Putamen (tissue), 1 donor: ENCODE measurements around the gene DIPK1B.

Experiments
- DNase-seq: peaks from one replicate; pipeline ENCODE4 v3.0.0-alpha.2; 2016; ENCODE audit warnings: low spot score

DIPK1B gene

GRCh38 chr9:136673088-136673974 is 39.0 kb upstream of the DIPK1B start:
- no peak for DNase-seq

GRCh38 chr9:136673975-136674785 is 38.2 kb upstream of the DIPK1B start:
- DNase-seq, result no peak

GRCh38 chr9:136674786-136675349 is 37.5 kb upstream of the DIPK1B start:
- no peak for DNase-seq

DNA sequence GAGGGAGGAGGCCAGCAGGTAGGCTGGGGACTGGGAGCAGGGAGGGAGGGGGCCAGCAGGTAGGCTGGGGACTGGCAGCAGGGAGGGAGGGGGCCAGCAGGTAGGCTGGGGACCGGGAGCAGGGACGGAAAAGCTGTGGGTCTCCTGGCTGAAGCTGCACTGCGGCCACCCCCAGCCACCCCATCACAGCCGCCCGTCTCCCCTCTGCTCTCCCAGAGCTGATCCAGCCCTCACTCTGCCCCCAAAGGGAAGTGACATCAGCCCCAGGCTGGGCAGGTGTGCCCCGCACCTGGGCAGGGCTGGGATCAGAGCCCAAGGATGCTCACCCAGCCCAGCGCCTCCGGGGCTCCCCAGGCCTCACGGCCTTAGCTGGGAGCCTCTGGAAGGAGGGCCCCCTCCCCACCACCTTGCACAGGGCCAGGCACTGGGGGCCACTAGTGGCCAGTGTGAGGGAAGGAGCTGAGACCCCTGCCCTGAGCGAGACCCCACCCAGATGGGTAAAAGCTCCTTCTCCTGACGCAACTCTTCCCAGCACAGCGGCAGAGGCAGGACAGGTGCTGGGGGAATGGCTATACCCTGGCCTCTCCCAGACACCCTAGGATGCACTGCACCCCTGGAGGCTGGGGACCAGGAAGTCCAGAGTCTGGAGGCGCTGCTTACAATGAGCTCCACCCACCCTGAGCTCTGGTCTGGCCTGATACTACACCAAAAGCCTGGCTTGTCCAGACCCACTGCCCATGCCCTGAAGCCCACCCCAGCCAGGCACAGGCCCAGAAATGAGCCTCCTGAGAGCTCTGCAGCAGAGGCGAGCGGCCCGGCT is 36.7 kb upstream of the DIPK1B start:
- no peak for DNase-seq

DNA sequence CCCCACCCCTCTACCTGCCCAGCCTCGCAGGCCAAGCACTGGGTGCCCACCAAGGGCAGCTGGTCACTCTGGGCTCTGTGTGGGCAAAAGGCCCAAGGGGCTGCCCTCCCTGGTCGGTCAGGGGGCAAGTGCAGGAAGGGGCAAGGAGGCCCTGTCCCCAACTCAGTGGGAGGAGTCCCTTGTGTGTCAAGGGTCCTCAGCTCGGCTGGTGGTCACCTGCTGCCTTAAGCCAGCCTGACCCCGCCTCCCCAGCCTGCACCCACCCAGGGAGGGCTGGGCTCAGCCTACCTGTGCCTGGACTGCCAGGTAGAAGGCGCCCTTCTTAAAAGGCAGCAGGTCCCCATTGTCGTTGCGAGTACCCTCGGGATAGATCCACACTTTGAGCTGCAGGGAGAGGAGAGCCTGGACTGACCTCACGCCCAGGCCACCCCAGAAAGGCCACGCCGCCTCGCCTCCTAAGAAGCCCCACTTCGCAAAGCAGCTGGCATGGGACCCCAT is 36.0 kb upstream of the DIPK1B start:
- no peak for DNase-seq

DNA sequence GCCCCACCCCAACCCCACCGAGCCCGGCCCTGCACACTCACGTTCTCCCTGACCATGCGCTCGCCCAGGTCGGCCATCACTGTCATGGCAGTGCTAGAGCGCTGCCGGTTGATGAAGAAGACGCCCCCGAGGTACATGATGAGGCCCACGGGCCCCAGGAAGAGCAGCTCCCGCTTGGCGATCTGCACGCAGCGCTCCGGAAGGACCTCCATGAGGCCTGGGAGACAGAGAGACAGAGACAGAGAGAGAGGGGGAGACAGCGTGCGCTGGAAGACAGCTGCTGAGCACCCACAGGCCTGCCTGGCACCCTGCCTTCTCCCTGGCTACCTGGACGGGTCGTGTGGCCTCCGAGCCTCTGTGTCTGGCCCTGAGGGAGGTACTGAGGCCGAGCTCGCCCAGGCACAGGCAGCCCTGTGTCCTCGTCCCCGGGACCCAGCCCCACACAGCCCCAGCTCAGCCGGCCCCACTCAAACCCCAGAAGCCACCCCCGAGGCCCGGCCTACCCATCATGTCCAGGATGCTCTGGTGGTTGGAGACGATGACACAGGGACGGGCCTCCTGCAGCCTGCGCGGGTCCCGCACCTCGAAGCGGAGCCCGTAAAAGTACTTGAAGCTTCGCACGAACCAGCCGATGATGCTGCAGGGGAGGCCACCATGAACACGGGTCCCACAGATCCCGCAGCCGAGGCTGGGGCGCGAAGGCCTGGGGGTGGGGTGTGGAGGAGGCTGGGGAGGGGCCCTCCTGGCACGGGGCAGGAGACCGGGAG is 35.3 kb upstream of the DIPK1B start:
- DNase-seq, result no peak

DNA sequence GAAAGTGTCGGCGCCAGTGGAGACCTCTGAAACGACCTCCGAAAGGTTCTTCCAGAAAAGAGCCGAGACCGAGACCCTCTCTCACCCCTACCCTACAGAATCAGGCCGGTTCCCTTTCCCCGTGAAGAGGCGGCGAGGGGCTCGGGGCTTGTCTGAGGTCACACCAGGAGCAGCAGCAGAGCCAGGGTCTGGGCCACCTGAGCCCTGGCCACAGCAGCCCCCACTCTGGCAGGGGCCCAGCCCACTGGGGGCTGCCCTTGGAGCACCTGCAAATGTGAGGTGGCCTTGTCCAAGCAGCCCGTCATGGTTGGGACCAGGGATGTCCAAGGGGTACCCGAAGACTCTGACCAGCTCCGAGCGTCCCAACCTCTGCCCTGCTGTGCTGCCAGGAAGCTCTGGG is 34.3 kb upstream of the DIPK1B start:
- no peak for DNase-seq

DNA sequence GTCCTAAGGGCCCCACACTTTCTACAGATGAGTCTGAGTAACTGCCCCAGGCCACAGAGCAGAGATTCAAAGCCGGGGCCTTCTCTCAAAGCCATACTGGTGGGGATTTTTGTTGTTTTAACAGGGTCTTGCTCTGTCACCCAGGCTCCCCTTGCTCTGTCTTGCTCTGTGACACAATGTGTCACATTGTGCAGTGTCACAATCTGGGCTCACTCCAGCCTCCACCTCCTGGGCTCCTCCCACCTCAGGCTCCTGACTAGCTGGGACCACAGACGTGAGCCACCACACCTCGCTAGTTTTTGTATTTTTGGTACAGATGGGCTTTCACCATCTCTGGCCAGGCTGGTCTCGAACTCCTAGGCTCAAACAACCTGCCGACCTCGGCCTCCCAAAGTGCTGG is 33.7 kb upstream of the DIPK1B start:
- no peak for DNase-seq

- DNase-seq, result no peak
These were observed 32.9 kb upstream of the DIPK1B start for GRCh38 chr9:136679431-136679941.

- DNase-seq, result no peak
These were observed 31.3 kb upstream of the DIPK1B start for GRCh38 chr9:136681029-136681428.

- DNase-seq, result no peak
These were observed 30.2 kb upstream of the DIPK1B start for GRCh38 chr9:136681945-136682699.

- no peak for DNase-seq
These were observed 29.7 kb upstream of the DIPK1B start for GRCh38 chr9:136682710-136683109.

GRCh38 chr9:136683173-136683745 is 29.1 kb upstream of the DIPK1B start:
- DNase-seq, result no peak

DNA sequence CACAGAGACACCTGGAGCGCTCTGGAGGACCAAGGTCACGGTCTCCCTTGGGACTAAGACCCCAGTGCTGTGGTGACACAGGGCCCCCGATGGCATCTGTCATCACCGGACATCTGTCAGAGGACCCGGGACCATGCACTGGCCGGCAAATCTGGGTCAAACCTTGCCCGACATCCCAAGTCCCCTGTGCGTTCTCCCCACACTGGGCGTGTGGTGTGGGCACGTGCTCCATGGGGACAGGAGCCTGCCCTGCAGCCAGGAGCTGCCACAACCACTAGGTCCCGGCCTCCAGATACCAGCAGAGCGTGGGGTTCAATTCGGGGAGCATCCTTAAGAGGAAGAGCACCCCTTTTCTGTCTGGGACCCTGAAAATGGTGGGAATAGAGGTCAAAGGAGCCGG is 28.6 kb upstream of the DIPK1B start:
- no peak for DNase-seq

DNA sequence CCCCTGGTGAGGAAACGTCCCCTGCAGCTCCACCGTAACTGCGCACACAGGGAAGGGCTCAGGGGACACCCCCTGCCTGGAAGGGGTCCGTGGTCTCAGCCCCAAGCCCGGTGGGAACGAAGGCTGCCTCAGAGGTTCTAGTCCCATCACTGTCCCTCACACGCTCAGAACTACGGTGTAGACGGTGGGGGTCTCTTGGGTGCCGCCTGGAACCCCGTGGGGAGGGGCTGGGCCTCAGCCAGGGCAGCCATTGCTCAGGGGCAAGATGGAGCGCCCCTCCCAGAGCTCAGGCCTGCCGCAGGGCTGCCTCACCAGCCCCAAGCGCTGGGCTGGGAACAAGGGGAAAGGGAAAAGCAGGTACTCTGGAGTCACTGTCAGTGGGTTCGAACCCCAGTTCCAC is 28.0 kb upstream of the DIPK1B start:
- DNase-seq, result no peak

- no peak for DNase-seq
These were observed 27.6 kb upstream of the DIPK1B start for GRCh38 chr9:136684799-136685198.

GRCh38 chr9:136685216-136685615 is 27.2 kb upstream of the DIPK1B start:
- DNase-seq, result no peak

DNA sequence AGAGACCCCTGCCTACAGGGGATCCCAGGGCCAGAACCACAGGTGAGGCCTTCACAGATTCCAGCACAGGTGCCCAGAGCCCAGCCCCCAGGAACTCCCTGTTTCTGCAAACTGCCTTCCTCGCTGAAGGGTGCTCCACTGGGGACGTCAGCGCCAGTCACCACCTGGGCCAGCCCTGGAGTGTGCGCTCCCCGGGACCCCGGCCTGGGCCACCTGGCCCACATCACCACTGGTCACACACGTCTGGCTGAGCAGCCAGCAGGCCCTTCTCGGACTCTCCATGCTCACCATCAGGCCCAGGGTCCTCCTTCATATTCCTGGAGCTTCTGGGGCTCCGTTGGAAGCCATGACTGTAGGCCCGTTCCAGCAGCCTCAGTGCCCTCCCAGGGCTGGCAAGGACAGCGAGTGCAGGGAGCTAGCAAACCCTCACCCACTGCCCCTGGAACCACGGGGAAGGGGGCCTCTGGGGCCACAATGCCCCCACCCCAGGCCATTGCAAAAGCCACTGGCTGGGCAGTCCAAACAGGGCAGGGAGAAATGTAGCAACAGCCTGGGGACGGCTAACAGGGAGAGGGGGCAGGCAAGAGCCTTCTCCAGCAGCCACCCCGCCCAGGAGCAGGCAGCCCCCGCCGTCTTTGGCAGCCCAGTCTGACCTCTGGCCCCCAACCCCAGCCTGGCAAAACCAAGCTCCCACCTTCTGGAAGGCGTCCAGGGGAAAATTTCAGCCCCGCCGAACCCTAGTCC is 26.4 kb upstream of the DIPK1B start:
- no peak for DNase-seq

DNA sequence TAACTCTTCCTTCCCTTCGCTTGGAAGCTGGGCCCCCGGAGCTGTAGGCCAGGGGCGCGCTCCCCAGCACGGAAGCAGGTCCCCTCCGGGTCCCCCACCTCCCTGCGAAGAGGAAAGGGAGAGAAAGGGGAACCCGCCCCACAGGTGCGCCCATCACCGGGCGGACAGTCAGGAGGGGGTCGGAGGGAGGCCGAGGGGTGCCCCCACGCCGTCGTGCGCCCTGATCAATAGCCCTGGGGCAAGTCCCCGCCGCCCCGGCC is 25.9 kb upstream of the DIPK1B start:
- no peak for DNase-seq
